OCI-LY1 (cell line): Measurements from ENCODE around the gene TNC.

Experiments
- H2AFZ ChIP-seq: fragments of 200-600 bp; sonication (generic), shearing (Covaris generic); 2 replicates; pipeline ENCODE4 v1.6.0; 2014; ENCODE audit warnings: antibody characterized with exemption, mild to moderate bottlenecking, low read length
- H3F3A ChIP-seq: fragments of 200-600 bp; sonication (generic), shearing (Covaris generic); 2 replicates; pipeline ENCODE4 v1.6.0; 2014; ENCODE audit warnings: mild to moderate bottlenecking, antibody characterized with exemption, low read length, moderate library complexity; ENCODE audit not compliant: insufficient read depth
- H3K27ac ChIP-seq: fragments of 200-600 bp; sonication (generic); 2 replicates; pipeline ENCODE4 v1.5.1; 2014; ENCODE audit warnings: low read length, mixed run types, mild to moderate bottlenecking, low read depth; ENCODE audit not compliant: poor library complexity, severe bottlenecking
- H3K27me3 ChIP-seq: fragments of 200-600 bp; sonication (generic); 2 replicates; pipeline ENCODE4 v1.6.0; 2014; ENCODE audit warnings: antibody characterized with exemption, mild to moderate bottlenecking, low read length, moderate library complexity; ENCODE audit not compliant: insufficient read depth
- H3K36me3 ChIP-seq: fragments of 200-600 bp; sonication (generic); 2 replicates; pipeline ENCODE4 v1.6.1; 2014; ENCODE audit warnings: mild to moderate bottlenecking, antibody characterized with exemption, low read length, moderate library complexity, mixed read lengths; ENCODE audit not compliant: insufficient read depth
- H3K4me1 ChIP-seq: fragments of 200-600 bp; sonication (generic); 2 replicates; pipeline ENCODE4 v1.5.1; 2014; ENCODE audit warnings: mild to moderate bottlenecking, low read length, moderate library complexity; ENCODE audit not compliant: insufficient read depth, severe bottlenecking
- H3K4me2 ChIP-seq: fragments of 200-600 bp; sonication (generic), shearing (Covaris generic); 2 replicates; pipeline ENCODE4 v1.6.1; 2014; ENCODE audit warnings: low read length
- H3K4me3 ChIP-seq: fragments of 200-600 bp; sonication (generic); 2 replicates; pipeline ENCODE4 v1.5.1; 2014; ENCODE audit warnings: low read length, low read depth, mild to moderate bottlenecking, mixed read lengths; ENCODE audit not compliant: poor library complexity, severe bottlenecking
- H3K79me2 ChIP-seq: fragments of 200-600 bp; shearing (Covaris generic); 2 replicates; pipeline ENCODE4 v1.6.1; 2016; ENCODE audit warnings: mixed run types, low read length, mixed read lengths; ENCODE audit not compliant: insufficient read depth
- H3K9ac ChIP-seq: fragments of 200-600 bp; sonication (generic), shearing (Covaris generic); 2 replicates; pipeline ENCODE4 v1.6.1; 2014; ENCODE audit warnings: mild to moderate bottlenecking, low read length, mixed read lengths
- H3K9me2 ChIP-seq: fragments of 200-600 bp; sonication (generic), shearing (Covaris generic); 2 replicates; pipeline ENCODE4 v1.6.1; 2014; ENCODE audit warnings: low read depth, mild to moderate bottlenecking, low read length, mixed read lengths
- H3K9me3 ChIP-seq: fragments of 200-600 bp; shearing (Covaris generic); 2 replicates; pipeline ENCODE4 v1.6.1; 2014; ENCODE audit warnings: low read length, mixed read lengths
- H4K20me1 ChIP-seq: fragments of 200-600 bp; sonication (generic), shearing (Covaris generic); 2 replicates; pipeline ENCODE4 v1.6.0; 2016; ENCODE audit warnings: mild to moderate bottlenecking, low read length; ENCODE audit not compliant: insufficient read depth
- EZH2 ChIP-seq: fragments of 200-600 bp; sonication (generic), shearing (Covaris generic); IDR thresholded peaks from 2 replicates; pipeline ENCODE4 v1.8.0; 2017; ENCODE audit warnings: borderline replicate concordance, mixed run types, mild to moderate bottlenecking, antibody characterized with exemption, low read length, moderate library complexity, mixed read lengths
- TF ChIP-seq, protein P1 (sequence below): fragments of 200-600 bp; sonication (generic), shearing (Covaris generic); IDR thresholded peaks from 2 replicates; pipeline ENCODE4 v1.5.1; 2017; ENCODE audit warnings: mild to moderate bottlenecking, antibody characterized with exemption, low read length, moderate library complexity, mixed read lengths

Gene TNC

DNA sequence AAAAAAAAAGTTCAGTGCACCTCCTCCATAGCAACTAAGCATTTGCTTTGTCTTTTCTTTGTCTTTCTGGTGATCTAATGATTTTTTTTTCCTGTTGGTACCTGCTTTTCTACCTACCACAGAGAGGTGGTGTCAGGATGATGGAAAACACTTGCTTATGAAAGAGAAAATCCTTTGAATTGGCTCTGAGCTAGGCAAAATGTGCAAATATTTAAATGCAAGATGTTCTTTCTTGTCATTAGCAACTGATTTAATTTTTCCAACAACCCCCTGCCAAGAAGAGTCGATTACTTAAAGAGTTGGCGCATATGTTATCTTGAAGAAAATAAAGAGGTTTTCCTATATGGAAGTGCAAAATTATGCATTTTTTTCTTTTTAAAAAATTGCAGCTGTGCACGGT is 37.7 kb downstream of the TNC start:
- Histone ChIP-seq H3K27ac (no peak overlapping the region), H3K4me3 (no peak overlapping the region), H3K4me2 (no peak overlapping the region), H3K36me3 (no peaks in the 10 kb centered on the region), H3K27me3 (no peaks in the 10 kb centered on the region), H4K20me1 (no peaks in the 10 kb centered on the region), H2AFZ (no peak overlapping the region), H3K9me3 (no peaks in the 10 kb centered on the region), H3K9me2 (no peaks in the 10 kb centered on the region), H3K9ac (no peak overlapping the region), H3K79me2 (no peaks in the 10 kb centered on the region), H3K4me1 (no peaks in the 10 kb centered on the region), H3F3A (no peaks in the 10 kb centered on the region)
- TF ChIP-seq EZH2: no peak
- TF ChIP-seq, protein P1, sequence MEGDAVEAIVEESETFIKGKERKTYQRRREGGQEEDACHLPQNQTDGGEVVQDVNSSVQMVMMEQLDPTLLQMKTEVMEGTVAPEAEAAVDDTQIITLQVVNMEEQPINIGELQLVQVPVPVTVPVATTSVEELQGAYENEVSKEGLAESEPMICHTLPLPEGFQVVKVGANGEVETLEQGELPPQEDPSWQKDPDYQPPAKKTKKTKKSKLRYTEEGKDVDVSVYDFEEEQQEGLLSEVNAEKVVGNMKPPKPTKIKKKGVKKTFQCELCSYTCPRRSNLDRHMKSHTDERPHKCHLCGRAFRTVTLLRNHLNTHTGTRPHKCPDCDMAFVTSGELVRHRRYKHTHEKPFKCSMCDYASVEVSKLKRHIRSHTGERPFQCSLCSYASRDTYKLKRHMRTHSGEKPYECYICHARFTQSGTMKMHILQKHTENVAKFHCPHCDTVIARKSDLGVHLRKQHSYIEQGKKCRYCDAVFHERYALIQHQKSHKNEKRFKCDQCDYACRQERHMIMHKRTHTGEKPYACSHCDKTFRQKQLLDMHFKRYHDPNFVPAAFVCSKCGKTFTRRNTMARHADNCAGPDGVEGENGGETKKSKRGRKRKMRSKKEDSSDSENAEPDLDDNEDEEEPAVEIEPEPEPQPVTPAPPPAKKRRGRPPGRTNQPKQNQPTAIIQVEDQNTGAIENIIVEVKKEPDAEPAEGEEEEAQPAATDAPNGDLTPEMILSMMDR: no peak

DNA sequence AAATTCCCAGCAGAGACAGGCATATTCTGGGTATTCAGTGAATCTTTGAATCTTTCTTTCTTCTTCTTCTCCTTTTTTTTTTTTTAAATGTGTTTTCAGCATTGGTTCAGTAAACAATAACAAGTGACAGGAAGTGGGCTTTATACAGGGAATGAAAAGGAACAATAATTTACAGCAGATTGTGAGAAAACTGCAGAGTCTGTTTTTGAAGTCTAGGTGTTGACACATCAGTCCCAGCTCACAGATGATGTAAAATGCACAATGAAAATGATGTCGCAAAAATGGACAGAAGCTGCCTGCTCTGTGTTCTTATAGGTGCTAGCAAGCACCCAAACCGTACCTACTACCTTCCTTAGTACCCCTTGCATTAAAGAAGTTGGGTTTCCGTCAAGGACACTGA is 38.8 kb downstream of the TNC start:
- H2AFZ ChIP-seq: no peak overlapping the region

DNA sequence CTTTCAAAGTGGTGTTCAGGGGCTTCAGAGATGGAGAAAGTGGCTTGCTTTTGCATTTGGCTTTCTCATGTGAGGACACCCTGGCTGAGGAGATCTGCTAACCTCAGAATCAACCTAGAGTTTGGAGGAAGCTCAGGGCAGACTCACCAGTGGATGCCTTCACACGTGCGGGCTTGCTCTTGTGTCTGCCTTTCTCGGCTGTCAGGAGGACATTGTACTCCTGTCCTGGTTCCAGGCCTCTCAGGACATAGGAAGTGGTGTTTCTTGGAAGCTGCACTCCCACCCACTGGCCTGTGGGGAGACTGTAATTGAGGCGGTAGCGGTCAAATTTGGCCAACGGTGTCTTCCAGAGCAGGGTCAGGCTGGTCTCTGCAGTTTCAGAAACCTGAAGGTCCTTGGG is 44.5 kb downstream of the TNC start:
- no peaks in the 10 kb centered on the region for H3K79me2 ChIP-seq
- H3K27ac ChIP-seq: no peak overlapping the region
- H3K4me2 ChIP-seq: no peak overlapping the region
- H3K9me3 ChIP-seq: no peaks in the 10 kb centered on the region
- no peak overlapping the region for H2AFZ ChIP-seq
- H3K36me3 ChIP-seq: no peaks in the 10 kb centered on the region
- no peaks in the 10 kb centered on the region for H3K9me2 ChIP-seq
- no peaks in the 10 kb centered on the region for H4K20me1 ChIP-seq
- TF ChIP-seq, protein P1: no peak
- no peak for TF ChIP-seq EZH2
- H3K9ac ChIP-seq: no peak overlapping the region
- no peaks in the 10 kb centered on the region for H3F3A ChIP-seq
- no peak overlapping the region for H3K4me3 ChIP-seq
- H3K27me3 ChIP-seq: no peaks in the 10 kb centered on the region
- H3K4me1 ChIP-seq: no peaks in the 10 kb centered on the region

More for the DNA sequence above, 38.8 kb downstream of the TNC start:
- Histone ChIP-seq H3F3A (no peaks in the 10 kb centered on the region), H3K4me3 (no peak overlapping the region), H4K20me1 (no peaks in the 10 kb centered on the region), H3K27me3 (no peaks in the 10 kb centered on the region), H3K9ac (no peak overlapping the region), H3K4me2 (no peak overlapping the region), H3K27ac (no peak overlapping the region), H3K36me3 (no peaks in the 10 kb centered on the region), H3K4me1 (no peaks in the 10 kb centered on the region), H3K9me2 (no peaks in the 10 kb centered on the region), H3K79me2 (no peaks in the 10 kb centered on the region), H3K9me3 (no peaks in the 10 kb centered on the region)
- no peak for TF ChIP-seq EZH2
- TF ChIP-seq, protein P1: no peak
